GM12874 (cell line): ENCODE data around the gene ZNF516.

ENCODE experiments used
- CTCF ChIP-seq: IDR thresholded peaks from 2 replicates; pipeline ENCODE4 v1.5.1; 2011; ENCODE audit warnings: low read depth, mild to moderate bottlenecking, control low read depth, low read length, moderate library complexity; ENCODE audit not compliant: insufficient read depth

ZNF516 gene

GRCh38 chr18:76518860-76519538 lies 24.0 kb upstream of the ZNF516 start:
- TF ChIP-seq CTCF, result no peak

GRCh38 chr18:76518123-76518859 lies 23.2 kb upstream of the ZNF516 start:
- no peak for TF ChIP-seq CTCF

- TF ChIP-seq CTCF, result no peak
Observed at GRCh38 chr18:76515576-76515975, 20.5 kb upstream of the ZNF516 start.

GRCh38 chr18:76514573-76514972 lies 19.5 kb upstream of the ZNF516 start:
- TF ChIP-seq CTCF, result no peak

- TF ChIP-seq CTCF, result no peak
Observed at GRCh38 chr18:76507830-76508385, 12.9 kb upstream of the ZNF516 start.

- TF ChIP-seq CTCF, result no peak
Observed at GRCh38 chr18:76506974-76507764, 12.1 kb upstream of the ZNF516 start.

GRCh38 chr18:76506395-76506794 lies 11.4 kb upstream of the ZNF516 start:
- TF ChIP-seq CTCF, result no peak
